ENCODE data around the gene TICAM1.

DNA sequence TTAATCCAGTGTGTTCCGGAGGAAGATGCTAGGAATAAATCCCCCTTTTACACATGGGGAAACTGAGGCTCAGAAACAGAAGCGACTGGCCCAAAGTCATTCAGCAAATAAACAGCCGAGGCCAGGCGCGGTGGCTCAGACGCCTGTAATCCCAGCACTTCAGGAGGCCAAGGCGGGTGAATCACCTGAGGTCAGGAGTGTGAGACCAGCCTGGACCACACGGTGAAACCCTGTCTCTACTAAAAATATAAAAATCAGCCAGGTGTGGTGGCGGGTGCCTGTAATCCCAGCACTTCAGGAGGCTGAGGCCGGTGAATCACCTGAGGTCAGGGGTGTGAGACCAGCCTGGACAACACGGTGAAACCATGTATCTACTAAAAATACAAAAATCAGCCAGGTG lies 47.5 kb upstream of the TICAM1 start:
- TF ChIP-seq, protein P1, sequence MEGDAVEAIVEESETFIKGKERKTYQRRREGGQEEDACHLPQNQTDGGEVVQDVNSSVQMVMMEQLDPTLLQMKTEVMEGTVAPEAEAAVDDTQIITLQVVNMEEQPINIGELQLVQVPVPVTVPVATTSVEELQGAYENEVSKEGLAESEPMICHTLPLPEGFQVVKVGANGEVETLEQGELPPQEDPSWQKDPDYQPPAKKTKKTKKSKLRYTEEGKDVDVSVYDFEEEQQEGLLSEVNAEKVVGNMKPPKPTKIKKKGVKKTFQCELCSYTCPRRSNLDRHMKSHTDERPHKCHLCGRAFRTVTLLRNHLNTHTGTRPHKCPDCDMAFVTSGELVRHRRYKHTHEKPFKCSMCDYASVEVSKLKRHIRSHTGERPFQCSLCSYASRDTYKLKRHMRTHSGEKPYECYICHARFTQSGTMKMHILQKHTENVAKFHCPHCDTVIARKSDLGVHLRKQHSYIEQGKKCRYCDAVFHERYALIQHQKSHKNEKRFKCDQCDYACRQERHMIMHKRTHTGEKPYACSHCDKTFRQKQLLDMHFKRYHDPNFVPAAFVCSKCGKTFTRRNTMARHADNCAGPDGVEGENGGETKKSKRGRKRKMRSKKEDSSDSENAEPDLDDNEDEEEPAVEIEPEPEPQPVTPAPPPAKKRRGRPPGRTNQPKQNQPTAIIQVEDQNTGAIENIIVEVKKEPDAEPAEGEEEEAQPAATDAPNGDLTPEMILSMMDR (IDR thresholded peaks at IDR 0.05): no peak
- TF ChIP-seq POLR2A (IDR thresholded peaks at IDR 0.05): no peak

Measured in esophagus squamous epithelium (tissue), 4 donors.